ENCODE results near the gene CYP27C1.

The CYP27C1 gene

GRCh38 chr2:127139766-127140165 lies 80.3 kb downstream of the CYP27C1 start:
- TF ChIP-seq CTCF (IDR thresholded peaks at IDR 0.05; ENCODE audit: extremely low read depth, insufficient read depth, missing control alignments) = no peak
- in situ Hi-C loops (cut with MboI; ENCODE audit: low pct_unique_long_range_greater_than_20kb, low sequenced_read_pairs, unreplicated experiment) = no loop called here

DNA sequence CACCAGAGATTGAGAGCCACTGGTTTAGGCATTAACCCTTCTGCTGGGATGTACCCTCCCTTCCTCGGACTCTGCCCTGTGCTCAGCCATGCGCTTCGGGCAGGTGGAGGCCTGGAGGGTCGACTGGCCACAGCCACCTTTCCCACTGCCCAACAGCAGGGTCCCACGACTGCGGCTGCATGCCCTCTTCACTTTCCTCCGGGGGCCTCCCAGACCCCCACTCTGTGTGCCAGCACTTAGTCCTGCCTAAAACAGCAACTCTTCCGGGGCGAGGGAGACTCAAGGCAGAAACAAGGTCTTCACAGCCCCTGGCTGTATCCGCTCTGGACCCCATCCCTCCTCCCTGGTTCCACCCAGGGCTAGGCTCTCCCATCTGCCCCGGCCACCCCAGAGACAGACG lies 81.8 kb downstream of the CYP27C1 start:
- in situ Hi-C loops (cut with MboI; ENCODE audit: low pct_unique_long_range_greater_than_20kb, low sequenced_read_pairs, unreplicated experiment) = no loop called here

More at GRCh38 chr2:127139766-127140165, 80.3 kb downstream of the CYP27C1 start:
- DNase-seq (ENCODE audit: low spot score) = no peak

DNA sequence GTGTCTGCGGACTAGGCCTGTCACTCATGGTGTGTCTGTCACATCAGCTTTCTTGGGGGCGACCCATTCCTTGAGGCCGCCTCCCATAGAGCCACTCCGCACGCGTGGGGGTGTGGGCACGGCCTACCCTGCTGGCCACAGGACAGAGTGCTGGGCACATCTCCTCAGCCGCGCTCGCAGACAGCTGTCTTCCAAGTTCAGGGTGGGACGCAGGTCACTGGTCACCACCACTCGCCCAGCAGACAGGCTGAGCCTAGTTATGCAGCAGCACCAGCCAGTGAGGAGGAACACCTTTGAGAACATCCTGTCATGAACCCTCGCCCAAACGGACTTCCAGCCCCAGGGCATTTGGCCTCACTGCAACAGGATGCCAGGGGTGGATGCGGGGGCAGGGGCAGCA lies 82.4 kb downstream of the CYP27C1 start:
- in situ Hi-C loops (cut with MboI; ENCODE audit: low pct_unique_long_range_greater_than_20kb, low sequenced_read_pairs, unreplicated experiment) = no loop called here
- TF ChIP-seq CTCF (IDR thresholded peaks at IDR 0.05; ENCODE audit: extremely low read depth, insufficient read depth, missing control alignments) = no peak
- DNase-seq (ENCODE audit: low spot score) = no peak

More for the DNA sequence above, 81.8 kb downstream of the CYP27C1 start:
- TF ChIP-seq CTCF (IDR thresholded peaks at IDR 0.05; ENCODE audit: extremely low read depth, insufficient read depth, missing control alignments) = no peak
- no peak for DNase-seq (ENCODE audit: low spot score)

- no peak for DNase-seq (ENCODE audit: low spot score)
- TF ChIP-seq CTCF (IDR thresholded peaks at IDR 0.05; ENCODE audit: extremely low read depth, insufficient read depth, missing control alignments) = no peak
- in situ Hi-C loops (cut with MboI; ENCODE audit: low pct_unique_long_range_greater_than_20kb, low sequenced_read_pairs, unreplicated experiment) = no loop called here
Observed at GRCh38 chr2:127137225-127137624, 82.9 kb downstream of the CYP27C1 start.

GRCh38 chr2:127134833-127135830 lies 85.0 kb downstream of the CYP27C1 start:
- in situ Hi-C loops (cut with MboI; ENCODE audit: low pct_unique_long_range_greater_than_20kb, low sequenced_read_pairs, unreplicated experiment) = no loop called here
- DNase-seq (ENCODE audit: low spot score) = no peak
- TF ChIP-seq CTCF (IDR thresholded peaks at IDR 0.05; ENCODE audit: extremely low read depth, insufficient read depth, missing control alignments) = no peak

DNA sequence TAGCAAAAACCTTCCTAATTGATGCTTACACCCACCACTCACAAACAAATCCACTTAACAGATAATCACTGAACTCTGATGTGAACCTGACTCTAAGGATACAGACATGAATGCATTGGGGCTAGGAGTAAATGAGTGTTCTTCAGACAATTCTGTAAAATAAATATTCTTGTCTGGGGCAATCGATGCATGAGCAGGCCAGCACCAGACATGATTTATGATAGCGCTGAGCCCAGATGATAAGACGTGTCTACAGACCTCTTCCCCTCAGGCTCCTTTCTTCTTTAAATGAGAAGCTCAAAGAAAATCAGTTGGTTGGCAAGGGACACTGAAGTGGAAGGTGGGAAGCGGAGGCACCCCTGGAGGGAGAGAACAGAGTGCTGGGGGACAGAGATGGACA lies 85.9 kb downstream of the CYP27C1 start:
- in situ Hi-C loops (cut with MboI; ENCODE audit: low pct_unique_long_range_greater_than_20kb, low sequenced_read_pairs, unreplicated experiment) = no loop called here
- no peak for DNase-seq (ENCODE audit: low spot score)
- no peak for TF ChIP-seq CTCF (IDR thresholded peaks at IDR 0.05; ENCODE audit: extremely low read depth, insufficient read depth, missing control alignments)

Data from GM13977 (cell line).